ENCODE measurements around the gene HPX.
"Not testable (repeated sequence)": the region's sequence is repeated elsewhere in the genome, so short reads cannot be mapped to it uniquely, and the experiment has no call there.

HPX gene

GRCh38 chr11:6413791-6414201 lies 27.0 kb downstream of the HPX start:
- DNase-seq: no peak

GRCh38 chr11:6411594-6412031 lies 29.2 kb downstream of the HPX start:
- DNase-seq: no peak

- DNase-seq: no peak
Observed at GRCh38 chr11:6410695-6411430, 29.9 kb downstream of the HPX start.

GRCh38 chr11:6406370-6406769 lies 34.4 kb downstream of the HPX start:
- DNase-seq: no peak

GRCh38 chr11:6405846-6406245 lies 34.9 kb downstream of the HPX start:
- DNase-seq: no peak

- no peak for DNase-seq
Observed at GRCh38 chr11:6405052-6405667, 35.6 kb downstream of the HPX start.

GRCh38 chr11:6404342-6405051 lies 36.3 kb downstream of the HPX start:
- DNase-seq: no peak

GRCh38 chr11:6403539-6403938 lies 37.2 kb downstream of the HPX start:
- DNase-seq: no peak

- no peak for DNase-seq
Observed at GRCh38 chr11:6402561-6402981, 38.2 kb downstream of the HPX start.

- DNase-seq: no peak
Observed at GRCh38 chr11:6402061-6402470, 38.7 kb downstream of the HPX start.

- DNase-seq: no peak
Observed at GRCh38 chr11:6401464-6401863, 39.3 kb downstream of the HPX start.

- no peak for DNase-seq
Observed at GRCh38 chr11:6400431-6401345, 40.1 kb downstream of the HPX start.

- no peak for DNase-seq
Observed at GRCh38 chr11:6397636-6398035, 43.2 kb downstream of the HPX start.

- no peak for DNase-seq
Observed at GRCh38 chr11:6397156-6397555, 43.6 kb downstream of the HPX start.

- DNase-seq: no peak
Observed at GRCh38 chr11:6395470-6396060, 45.2 kb downstream of the HPX start.

- DNase-seq: no peak
Observed at GRCh38 chr11:6393989-6394670, 46.7 kb downstream of the HPX start.

- not testable (repeated sequence) for DNase-seq
Observed at GRCh38 chr11:6392251-6392650, 48.5 kb downstream of the HPX start.

- no peak for DNase-seq
Observed at GRCh38 chr11:6391537-6392134, 49.2 kb downstream of the HPX start.

GRCh38 chr11:6390718-6391469 lies 49.9 kb downstream of the HPX start:
- peak in 1 of 2 donors; percentile 19 for DNase-seq

GRCh38 chr11:6389905-6390717 lies 50.7 kb downstream of the HPX start, which contains the start of gene SMPD1:
TSS of gene SMPD1 (plus strand) at chr11:6390474. CDS start at chr11:6390599, 125 bp downstream.
- peak; percentile 89 to 94 for DNase-seq

All from inflammatory macrophage treated with lipopolysaccharide for 1 hour (primary cell).